Suprapubic skin (tissue), 4 donors: ENCODE data around the gene MCF2L2.

ENCODE experiments used
- EP300 ChIP-seq: sonication (generic); formaldehyde crosslinking; IDR thresholded peaks from one replicate; pipeline ENCODE4 v1.6.1; 2017; ENCODE audit warnings: antibody characterized with exemption
- POLR2A ChIP-seq, 2 donors: fragments of 450-650 bp; IDR thresholded peaks; one replicate each; pipeline ENCODE4 v1.6.1; 2017; ENCODE audit warnings: antibody characterized with exemption in 2 of 2, mild to moderate bottlenecking in 2 of 2, moderate library complexity in 2 of 2
- POLR2AphosphoS5 ChIP-seq, 3 donors: sonication (generic); formaldehyde crosslinking; IDR thresholded peaks; one replicate each; pipeline ENCODE4 v1.6.1; 2017; ENCODE audit warnings: antibody characterized with exemption in 3 of 3
- TF ChIP-seq, protein P1 (sequence below), 2 donors: fragments of 200-600 bp in 1 of 2; fragments of 450-650 bp in 1 of 2; sonication (generic) in 1 of 2; IDR thresholded peaks; one replicate each; pipeline ENCODE4 v1.5.1; 2016 to 2019; ENCODE audit warnings: antibody characterized with exemption in 2 of 2, mild to moderate bottlenecking in 1 of 2, moderate library complexity in 1 of 2

DNA sequence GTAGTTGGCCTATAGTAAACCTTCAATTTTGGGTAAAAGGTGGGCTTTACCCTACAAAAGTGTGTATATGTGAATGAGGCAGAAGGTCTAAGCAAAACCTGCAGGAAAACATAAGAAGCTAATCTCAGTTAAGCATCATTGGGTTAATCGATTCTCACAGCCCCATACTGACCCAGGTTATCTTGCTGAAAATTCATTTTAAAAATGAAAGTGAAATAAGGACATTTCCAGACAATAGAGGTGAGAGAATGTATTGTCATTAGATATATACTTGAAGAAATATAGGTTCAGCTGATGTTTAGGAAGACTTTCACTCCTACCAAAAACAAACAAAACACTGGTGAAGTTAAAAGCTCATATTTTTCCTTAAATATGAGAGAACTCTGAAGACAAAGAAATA, 85.6 kb downstream of the MCF2L2 start:
- no peak for TF ChIP-seq POLR2A (IDR thresholded peaks at IDR 0.05)
- TF ChIP-seq, protein P1, sequence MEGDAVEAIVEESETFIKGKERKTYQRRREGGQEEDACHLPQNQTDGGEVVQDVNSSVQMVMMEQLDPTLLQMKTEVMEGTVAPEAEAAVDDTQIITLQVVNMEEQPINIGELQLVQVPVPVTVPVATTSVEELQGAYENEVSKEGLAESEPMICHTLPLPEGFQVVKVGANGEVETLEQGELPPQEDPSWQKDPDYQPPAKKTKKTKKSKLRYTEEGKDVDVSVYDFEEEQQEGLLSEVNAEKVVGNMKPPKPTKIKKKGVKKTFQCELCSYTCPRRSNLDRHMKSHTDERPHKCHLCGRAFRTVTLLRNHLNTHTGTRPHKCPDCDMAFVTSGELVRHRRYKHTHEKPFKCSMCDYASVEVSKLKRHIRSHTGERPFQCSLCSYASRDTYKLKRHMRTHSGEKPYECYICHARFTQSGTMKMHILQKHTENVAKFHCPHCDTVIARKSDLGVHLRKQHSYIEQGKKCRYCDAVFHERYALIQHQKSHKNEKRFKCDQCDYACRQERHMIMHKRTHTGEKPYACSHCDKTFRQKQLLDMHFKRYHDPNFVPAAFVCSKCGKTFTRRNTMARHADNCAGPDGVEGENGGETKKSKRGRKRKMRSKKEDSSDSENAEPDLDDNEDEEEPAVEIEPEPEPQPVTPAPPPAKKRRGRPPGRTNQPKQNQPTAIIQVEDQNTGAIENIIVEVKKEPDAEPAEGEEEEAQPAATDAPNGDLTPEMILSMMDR (IDR thresholded peaks at IDR 0.05) = no peak
- no peak for TF ChIP-seq POLR2AphosphoS5 (IDR thresholded peaks at IDR 0.05)
- no peak for TF ChIP-seq EP300
